GM21737 (cell line): Measurements from ENCODE around the gene GPR171.
"Not testable (repeated sequence)": the region's sequence is repeated elsewhere in the genome, so short reads cannot be mapped to it uniquely, and the experiment has no call there.

Experiments
- ATAC-seq: cut with Tn5 transposase; IDR thresholded peaks from one replicate; pipeline ENCODE4 v1.9.1; 2021; ENCODE audit warnings: mild to moderate bottlenecking, moderate library complexity; ENCODE audit not compliant: unreplicated experiment

Gene GPR171

GRCh38 chr3:151182349-151183079, 20.5 kb downstream of the GPR171 start:
- no peak for ATAC-seq

GRCh38 chr3:151178208-151178845, 24.7 kb downstream of the GPR171 start:
- ATAC-seq: no peak

- no peak for ATAC-seq
These were observed 27.1 kb downstream of the GPR171 start for GRCh38 chr3:151175952-151176351.

- no peak for ATAC-seq
These were observed 28.7 kb downstream of the GPR171 start for GRCh38 chr3:151174351-151174750.

- peak; percentile 81 for ATAC-seq
These were observed 31.8 kb downstream of the GPR171 start for GRCh38 chr3:151171145-151171757.

GRCh38 chr3:151169948-151170679, 32.9 kb downstream of the GPR171 start:
- not testable (repeated sequence) for ATAC-seq

- no peak for ATAC-seq
These were observed 33.6 kb downstream of the GPR171 start for GRCh38 chr3:151169262-151169947.

GRCh38 chr3:151168269-151169094, 34.5 kb downstream of the GPR171 start:
- ATAC-seq: peak; percentile 49

- ATAC-seq: no peak
These were observed 36.9 kb downstream of the GPR171 start for GRCh38 chr3:151166161-151166560.

- no peak for ATAC-seq
These were observed 37.8 kb downstream of the GPR171 start for GRCh38 chr3:151165226-151165625.

- no peak for ATAC-seq
These were observed 43.2 kb downstream of the GPR171 start for GRCh38 chr3:151159806-151160205.

GRCh38 chr3:151156618-151157216, 46.3 kb downstream of the GPR171 start:
- peak; percentile 78 for ATAC-seq

- ATAC-seq: no peak
These were observed 47.4 kb downstream of the GPR171 start for GRCh38 chr3:151155409-151156128.

GRCh38 chr3:151154566-151154965, 48.5 kb downstream of the GPR171 start:
- ATAC-seq: no peak

GRCh38 chr3:151152455-151153079, 50.4 kb downstream of the GPR171 start:
- ATAC-seq: no peak
